GM18502 (cell line): ENCODE results near the gene PHYHIPL.
"Not testable (repeated sequence)": the region's sequence is repeated elsewhere in the genome, so short reads cannot be mapped to it uniquely, and the experiment has no call there.

Experiments used
- ATAC-seq: cut with Tn5 transposase; IDR thresholded peaks from one replicate; pipeline ENCODE4 v1.9.1; 2021; ENCODE audit warnings: mild to moderate bottlenecking; ENCODE audit not compliant: unreplicated experiment, poor library complexity

PHYHIPL gene

DNA sequence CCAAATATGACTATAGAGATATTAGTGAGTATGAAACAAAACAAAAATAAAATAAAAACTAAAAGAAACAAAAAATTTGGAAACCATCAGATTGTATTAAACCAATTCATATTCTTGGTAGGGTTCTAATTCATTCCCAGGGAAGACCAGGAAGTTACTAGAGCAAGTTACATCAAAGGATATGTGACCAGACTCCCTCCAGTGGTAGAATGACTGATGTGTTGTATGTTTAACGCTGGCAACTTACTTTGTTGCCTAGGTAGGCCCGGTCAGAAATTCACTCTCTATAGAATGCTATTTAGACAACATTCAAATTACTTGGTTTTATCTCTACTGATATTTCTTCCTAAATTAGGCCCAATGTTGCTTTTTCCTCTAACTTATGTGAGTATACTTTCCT lies 5.2 kb downstream of the PHYHIPL start:
- peak; percentile 79 for ATAC-seq

DNA sequence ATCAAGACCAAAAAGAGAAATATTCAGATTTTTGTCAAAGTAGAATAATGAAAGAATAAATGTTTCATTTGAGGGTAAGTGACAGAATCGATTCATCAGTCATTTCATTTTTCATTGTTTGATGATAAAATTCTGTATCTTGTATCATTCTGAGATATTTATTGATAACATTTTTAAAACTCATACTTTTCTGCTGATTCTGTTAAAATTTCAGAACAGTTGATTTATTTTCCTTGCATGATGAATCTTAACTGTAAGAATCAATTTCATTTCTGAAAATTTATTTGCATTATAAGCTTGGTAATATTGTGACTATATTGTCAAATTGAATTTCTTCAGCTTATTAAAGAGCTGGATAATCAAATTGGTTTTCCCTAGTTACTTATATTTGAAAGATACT lies 13.9 kb downstream of the PHYHIPL start:
- ATAC-seq, result no peak

DNA sequence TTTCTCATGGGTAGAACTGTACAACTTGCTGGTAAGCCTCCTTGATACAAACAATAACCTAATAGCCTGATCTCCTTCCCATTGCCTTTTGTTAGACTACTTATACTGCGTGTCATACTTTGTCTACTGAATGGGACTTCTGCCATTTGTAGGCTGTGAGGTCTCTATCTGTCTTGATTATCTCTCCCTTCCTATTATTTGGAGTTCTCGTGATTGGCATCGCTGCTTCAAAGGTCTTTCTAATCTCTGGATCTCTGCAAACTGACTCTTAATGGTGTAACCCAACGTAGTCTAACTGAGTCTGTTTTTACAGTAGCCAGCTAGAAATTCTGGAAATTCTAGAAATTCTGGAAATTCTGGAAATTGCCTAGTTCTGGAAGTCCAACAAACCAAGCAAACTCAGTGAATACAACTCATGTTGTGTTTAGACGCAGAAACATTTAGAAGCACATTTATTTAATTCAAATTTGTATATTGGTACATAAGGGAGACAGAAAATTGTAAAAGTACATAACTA lies 29.8 kb downstream of the PHYHIPL start:
- ATAC-seq, result no peak

DNA sequence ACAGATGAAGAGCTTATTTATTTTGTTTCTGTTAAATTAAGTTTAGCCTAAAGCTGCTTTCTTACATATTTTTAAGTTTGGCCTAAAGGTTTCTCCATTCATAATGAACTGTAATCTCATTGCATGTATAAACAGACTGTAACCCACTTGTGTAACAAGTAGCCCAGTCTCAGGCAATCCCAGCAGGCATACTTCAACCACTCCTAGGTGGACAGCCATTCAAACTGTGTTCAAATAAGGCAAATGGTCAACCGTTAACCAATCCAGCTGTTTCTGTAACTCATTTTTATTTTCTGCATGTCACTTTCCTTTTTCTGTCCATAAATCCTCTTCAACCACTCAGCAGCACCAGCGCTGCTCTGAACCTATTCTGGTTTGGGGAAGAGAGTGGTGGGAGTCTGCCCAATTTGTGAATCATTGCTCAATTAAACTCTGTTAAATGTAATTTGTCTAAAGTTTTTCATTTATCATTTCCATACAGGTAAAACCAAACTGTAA lies 35.9 kb downstream of the PHYHIPL start:
- no peak for ATAC-seq

DNA sequence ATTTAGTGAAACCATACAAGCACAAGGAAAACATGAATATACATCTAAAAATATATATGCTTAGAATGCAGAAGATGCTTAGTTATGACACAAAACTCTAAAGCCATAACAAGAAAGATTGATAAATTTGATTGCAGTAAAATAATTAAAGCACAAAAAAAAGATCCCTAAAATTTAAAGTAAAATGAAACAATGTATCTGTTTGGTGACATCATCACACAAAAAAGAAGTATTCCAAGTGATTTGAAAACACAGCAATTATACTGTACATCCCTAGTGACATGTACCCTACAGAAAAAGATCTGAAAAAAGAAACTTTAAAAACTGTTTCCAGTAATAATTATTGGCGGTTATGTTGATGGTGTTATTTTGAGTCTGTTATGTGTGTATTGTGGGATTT lies 37.7 kb downstream of the PHYHIPL start:
- no peak for ATAC-seq

- ATAC-seq, result no peak
Measured at GRCh38 chr10:59216178-59216869, 39.9 kb downstream of the PHYHIPL start.

DNA sequence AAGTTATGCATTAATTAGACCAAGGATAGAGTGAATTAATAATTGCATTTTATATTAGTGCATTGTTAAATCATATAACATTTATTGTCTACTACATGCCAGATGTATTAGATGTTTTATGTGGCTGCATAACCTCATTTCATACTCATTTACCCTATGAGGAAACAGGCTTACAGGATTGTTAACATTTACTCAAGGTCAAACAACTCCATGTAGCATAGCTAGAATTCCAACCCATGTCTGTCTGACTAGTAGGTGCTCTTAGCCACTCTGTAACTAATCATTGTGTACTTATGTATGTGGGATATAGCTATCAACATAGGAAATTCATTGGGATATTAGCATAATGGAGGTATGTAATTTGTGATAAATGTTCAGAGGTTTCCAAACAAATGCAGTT lies 46.3 kb downstream of the PHYHIPL start:
- ATAC-seq, result no peak

- not testable (repeated sequence) for ATAC-seq
Measured at GRCh38 chr10:59223597-59223996, 47.2 kb downstream of the PHYHIPL start.

DNA sequence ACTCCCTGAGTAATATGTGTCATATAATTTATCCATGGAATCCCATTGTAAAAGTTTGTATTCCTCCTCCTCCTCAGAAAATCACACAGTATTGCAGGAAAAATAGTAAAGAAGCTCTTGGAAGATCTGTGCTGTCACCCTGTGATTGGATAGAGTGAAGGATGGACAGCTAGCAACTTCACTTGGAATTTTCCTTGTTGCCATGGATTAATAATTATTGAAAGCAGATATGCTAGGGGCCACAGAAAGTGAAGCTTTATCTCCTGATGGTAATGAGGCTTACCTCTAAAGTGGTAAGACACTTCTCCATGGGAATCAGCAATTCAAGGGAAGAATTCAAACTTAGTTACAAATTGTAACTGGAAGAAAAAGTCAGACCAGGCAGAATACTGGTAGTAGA lies 48.8 kb downstream of the PHYHIPL start:
- ATAC-seq, result no peak

- ATAC-seq, result no peak
Measured at GRCh38 chr10:59227136-59227673, 50.8 kb downstream of the PHYHIPL start.

GRCh38 chr10:59229441-59229840 lies 53.0 kb downstream of the PHYHIPL start:
- ATAC-seq, result no peak

DNA sequence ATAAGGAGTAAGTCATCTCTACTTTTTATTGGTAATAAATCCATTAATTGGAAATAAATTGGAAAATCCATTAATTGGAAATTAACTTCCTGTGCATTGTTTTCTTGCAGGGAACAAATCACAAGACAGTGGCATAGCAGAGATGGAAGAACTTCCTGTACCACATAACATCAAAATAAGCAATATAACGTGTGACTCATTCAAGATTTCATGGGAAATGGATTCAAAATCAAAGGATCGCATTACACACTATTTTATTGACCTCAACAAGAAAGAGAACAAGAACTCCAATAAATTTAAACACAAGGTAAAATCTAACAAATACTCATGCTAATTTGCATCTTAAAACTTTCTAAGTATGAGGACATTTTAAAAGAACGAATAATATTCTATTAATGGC lies 57.8 kb downstream of the PHYHIPL start:
- no peak for ATAC-seq

- ATAC-seq, result no peak
Measured at GRCh38 chr10:59234816-59235429, 58.5 kb downstream of the PHYHIPL start.

DNA sequence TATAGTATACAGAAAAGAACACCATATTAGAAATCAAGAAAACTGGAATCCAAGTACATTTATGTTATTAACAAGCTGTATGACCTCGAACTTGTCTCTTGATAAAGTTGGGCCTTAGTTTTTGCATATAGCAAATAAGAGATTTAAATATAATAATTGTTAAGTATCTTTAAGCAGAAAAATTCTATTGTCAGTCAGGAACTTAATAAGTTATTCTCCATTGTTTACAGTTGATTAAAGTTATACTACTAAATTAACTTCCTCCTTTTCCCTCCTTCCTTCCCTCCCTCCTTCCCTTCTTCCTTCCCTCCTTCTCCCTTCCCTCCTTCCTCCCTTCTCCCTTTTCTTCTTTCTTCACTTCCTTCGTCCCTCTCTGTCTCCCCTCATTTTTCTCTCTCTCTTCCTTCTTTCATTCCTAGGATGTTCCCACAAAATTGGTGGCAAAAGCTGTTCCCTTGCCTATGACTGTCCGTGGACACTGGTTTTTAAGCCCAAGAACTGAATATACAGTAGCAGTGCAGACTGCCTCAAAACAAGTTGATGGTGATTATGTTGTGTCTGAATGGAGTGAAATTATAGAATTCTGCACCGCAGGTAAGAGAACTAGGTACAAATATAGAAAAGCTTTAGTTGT lies 59.7 kb downstream of the PHYHIPL start:
- no peak for ATAC-seq

GRCh38 chr10:59237775-59238174 lies 61.3 kb downstream of the PHYHIPL start:
- ATAC-seq, result no peak

GRCh38 chr10:59239108-59239507 lies 62.7 kb downstream of the PHYHIPL start:
- not testable (repeated sequence) for ATAC-seq

- no peak for ATAC-seq
Measured at GRCh38 chr10:59240582-59241183, 64.2 kb downstream of the PHYHIPL start.

DNA sequence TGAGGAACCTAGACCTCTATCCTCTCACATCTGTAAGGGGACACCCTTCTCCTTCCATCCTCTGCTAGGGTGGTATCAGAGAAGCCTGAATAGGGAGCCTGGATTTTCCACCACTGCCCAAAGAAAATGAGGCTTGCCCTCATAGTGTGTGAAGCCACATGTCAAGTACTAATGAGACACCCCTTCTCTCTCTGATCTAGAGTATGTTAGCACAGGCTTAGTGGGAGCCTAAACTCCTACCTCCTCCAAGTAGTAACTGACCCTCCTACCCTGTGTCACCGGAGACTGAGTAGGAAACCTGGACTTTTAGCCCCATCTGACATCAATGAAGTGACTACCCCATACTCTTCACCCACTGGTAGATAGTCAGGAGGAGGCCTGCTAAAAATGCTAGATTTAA lies 65.6 kb downstream of the PHYHIPL start:
- no peak for ATAC-seq

DNA sequence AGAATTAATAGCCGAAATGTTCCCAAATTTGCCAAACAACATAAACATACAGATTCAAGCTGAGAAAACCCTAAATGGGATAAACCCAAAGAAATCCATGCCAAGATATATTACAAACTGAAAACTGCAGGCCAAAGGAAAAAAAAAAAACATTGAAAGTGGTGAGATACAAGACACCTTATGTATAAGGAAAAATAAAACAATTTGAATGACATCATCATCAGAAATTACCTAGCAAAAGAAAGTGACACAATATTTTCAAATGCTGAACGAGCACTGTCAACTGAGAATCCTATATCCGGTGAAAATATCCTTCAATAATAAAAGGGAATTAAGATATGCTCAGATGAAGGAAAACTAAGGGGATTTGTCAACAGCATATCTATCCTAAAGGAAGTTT lies 66.5 kb downstream of the PHYHIPL start:
- no peak for ATAC-seq

GRCh38 chr10:59243611-59244195 lies 67.3 kb downstream of the PHYHIPL start:
- ATAC-seq, result no peak
